Muscle of leg (tissue), 11 donors: ENCODE data around the gene JAZF1. TPM values are rescaled to one million over a fixed set of nuclear protein-coding genes. Genes with fewer than 3 reads are reported as not detected.

Experiments used
- DNase-seq: peaks from one replicate; pipeline ENCODE4 v3.0.0; 2013
- H3K27ac ChIP-seq: one replicate; pipeline ENCODE4 v1.5.1; 2013; ENCODE audit warnings: mild to moderate bottlenecking, low read length, control low read depth
- H3K27me3 ChIP-seq: one replicate; pipeline ENCODE4 v1.6.1; 2013; ENCODE audit warnings: low read length; ENCODE audit not compliant: control insufficient read depth, insufficient read depth
- H3K36me3 ChIP-seq: one replicate; pipeline ENCODE4 v1.6.1; 2013; ENCODE audit warnings: low read length; ENCODE audit not compliant: control insufficient read depth, insufficient read depth
- H3K4me1 ChIP-seq: one replicate; pipeline ENCODE4 v1.6.1; 2013; ENCODE audit warnings: low read length; ENCODE audit not compliant: control insufficient read depth, insufficient read depth
- H3K4me3 ChIP-seq: one replicate; pipeline ENCODE4 v1.5.1; 2013; ENCODE audit warnings: low read length, control low read depth
- H3K9me3 ChIP-seq: replicated peaks from 2 replicates; pipeline ENCODE4 v1.6.1; 2013; ENCODE audit warnings: low read depth, low read length; ENCODE audit not compliant: control insufficient read depth
- WGBS: methylation state at CpG from one replicate; pipeline ENCODE4 v1.1.5; 2013; ENCODE audit warnings: missing lambda C conversion rate; ENCODE audit not compliant: insufficient coverage; 5-methylcytosine and 5-hydroxymethylcytosine counted together
- polyA plus RNA-seq, 8 donors: library from polyadenylated mRNA; unstranded; fragments of 120-200 nt; gene quantifications; one replicate each; pipeline versions ENCODE4 v1.2.1 to v1.2.3, GENCODE V29; 2013; ENCODE audit warnings: inconsistent platforms in 1 of 8, low replicate concordance in 1 of 8; ENCODE audit not compliant: insufficient read length in 8 of 8, insufficient read depth in 1 of 8
- total RNA-seq: library from RNA; stranded (reverse); fragments of 120-200 nt; gene quantifications from one replicate; pipeline ENCODE4 v1.2.4, GENCODE V29; 2013

The JAZF1 gene
- total and polyA plus RNA-seq, 9 donors, result 12.7 to 30.3 (median 28.1) TPM

DNA sequence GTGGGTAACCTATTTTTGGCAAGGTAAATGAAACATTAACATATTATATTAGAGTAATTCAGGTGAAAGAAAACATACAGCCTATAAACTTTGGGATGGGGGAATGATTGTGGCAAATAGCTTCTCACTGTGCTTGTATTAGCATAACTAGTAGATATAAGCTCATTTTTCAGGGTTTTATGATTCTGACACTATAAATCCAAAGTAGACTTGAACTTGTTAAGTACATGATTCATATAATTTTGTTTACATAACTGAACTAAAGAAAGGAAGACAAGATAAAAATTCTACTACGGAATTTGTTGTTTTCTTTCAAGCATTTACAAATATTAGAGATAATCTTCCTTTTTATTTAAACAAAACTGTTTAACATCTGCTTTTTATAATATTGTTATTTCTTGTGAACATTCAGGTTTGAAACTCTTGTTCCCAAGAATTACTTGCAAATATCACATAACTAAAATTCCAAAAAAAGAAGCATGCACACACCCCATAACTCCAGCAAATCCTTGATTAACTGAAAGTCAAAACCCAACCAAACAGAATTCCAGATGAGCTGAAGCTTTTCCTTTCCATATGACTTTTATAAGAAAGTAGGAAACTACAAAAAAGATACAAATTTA, 142.3 kb downstream of the JAZF1 start:
- H3K4me3 ChIP-seq, result no peak overlapping the region
- no peaks in the 10 kb centered on the region for H3K4me1 ChIP-seq
- no peaks in the 10 kb centered on the region for H3K27me3 ChIP-seq
- H3K9me3 ChIP-seq, result no peaks in the 10 kb centered on the region
- H3K36me3 ChIP-seq, result no peaks in the 10 kb centered on the region
- no peak overlapping the region for H3K27ac ChIP-seq
- WGBS, result no CpG with 5 or more reads among the region's 1 CpG
- no peak for DNase-seq

DNA sequence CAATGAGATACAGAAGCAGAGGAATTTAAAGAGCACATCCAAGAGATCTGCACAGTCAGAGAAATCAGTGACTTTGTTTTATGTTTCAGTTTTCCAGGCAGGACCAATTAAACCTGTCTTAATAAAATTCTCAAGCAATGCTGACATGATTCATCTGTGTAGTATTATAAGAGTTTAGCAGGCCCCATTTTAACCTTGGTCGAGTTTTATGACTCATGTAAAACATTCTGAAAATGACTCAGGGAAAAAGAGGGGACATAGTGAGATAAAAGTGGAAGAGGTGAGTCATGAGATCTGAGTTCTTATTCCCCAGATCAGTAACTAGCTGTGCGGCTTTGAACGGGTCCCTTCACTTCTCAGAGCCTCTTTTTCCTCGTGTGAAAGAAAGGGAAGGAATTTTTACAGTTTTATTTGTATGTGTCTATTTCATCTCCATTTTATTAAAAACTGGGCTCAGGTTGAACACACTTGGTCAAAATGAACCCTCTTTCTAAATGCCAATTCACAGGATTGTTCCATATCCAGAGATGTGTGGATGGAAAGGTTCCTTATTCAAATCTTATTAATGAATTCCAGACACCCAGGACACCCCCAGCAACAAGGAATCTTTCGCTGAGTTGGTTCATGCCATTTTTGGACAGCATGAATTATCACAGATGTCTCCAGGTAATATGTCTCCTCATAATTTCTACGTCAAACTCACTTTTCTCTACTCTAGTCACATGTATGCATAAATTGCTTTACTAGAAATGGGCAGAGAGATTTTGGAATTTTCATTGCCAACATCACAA, 143.2 kb downstream of the JAZF1 start:
- no peak overlapping the region for H3K4me3 ChIP-seq
- DNase-seq, result peak; percentile 45
- 0% methylated on average over 1 of the region's 6 CpGs for WGBS
- H3K4me1 ChIP-seq, result no peaks in the 10 kb centered on the region
- H3K27ac ChIP-seq, result no peak overlapping the region
- H3K36me3 ChIP-seq, result no peaks in the 10 kb centered on the region
- H3K9me3 ChIP-seq, result no peaks in the 10 kb centered on the region
- no peaks in the 10 kb centered on the region for H3K27me3 ChIP-seq

DNA sequence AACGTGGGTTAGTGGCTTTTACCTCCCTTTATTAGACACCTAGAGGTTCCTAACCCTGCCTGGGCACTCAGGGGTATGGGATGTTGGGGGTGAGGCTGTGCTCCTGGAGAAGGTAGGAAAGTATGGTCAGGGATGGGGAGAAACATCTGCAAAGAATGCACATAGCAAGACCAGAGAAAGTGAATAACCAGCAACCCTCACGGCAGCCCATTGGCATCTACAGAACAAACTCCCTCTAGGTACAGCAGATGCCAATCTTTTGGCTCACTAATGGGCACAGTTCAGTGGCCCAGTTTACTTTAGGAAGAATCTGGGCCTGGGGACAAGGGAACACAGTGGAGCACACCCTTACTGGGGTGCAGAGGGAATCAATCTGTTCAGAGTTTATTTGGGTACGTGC, 143.9 kb downstream of the JAZF1 start:
- Histone ChIP-seq H3K9me3 (no peaks in the 10 kb centered on the region), H3K27me3 (no peaks in the 10 kb centered on the region), H3K27ac (no peak overlapping the region), H3K36me3 (no peaks in the 10 kb centered on the region), H3K4me1 (no peaks in the 10 kb centered on the region), H3K4me3 (no peak overlapping the region)
- DNase-seq, result no peak
- WGBS, result 40% methylated on average over 1 of the region's 3 CpGs

DNA sequence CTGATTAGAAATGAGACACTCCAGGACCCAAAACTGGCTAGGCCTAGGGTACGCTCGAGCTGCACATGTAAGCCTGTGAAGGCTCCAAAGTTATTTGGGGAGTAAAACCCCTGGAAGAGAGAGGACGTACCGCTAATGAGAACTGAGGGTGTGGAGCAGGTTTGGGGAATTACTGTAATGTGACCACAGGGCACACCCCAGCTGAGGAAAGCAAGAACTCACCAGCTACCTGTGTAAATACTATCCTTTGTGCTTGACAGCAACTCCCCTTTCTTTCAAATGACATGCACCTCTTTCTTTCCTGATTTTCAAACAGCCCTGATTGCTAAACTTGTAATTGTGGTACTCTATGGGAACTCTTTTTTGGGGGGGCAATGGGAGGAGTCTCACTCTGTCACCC, 147.2 kb downstream of the JAZF1 start:
- DNase-seq, result no peak
- no peaks in the 10 kb centered on the region for H3K4me1 ChIP-seq
- no peaks in the 10 kb centered on the region for H3K36me3 ChIP-seq
- no peaks in the 10 kb centered on the region for H3K27me3 ChIP-seq
- no peak overlapping the region for H3K4me3 ChIP-seq
- H3K27ac ChIP-seq, result no peak overlapping the region
- H3K9me3 ChIP-seq, result no peaks in the 10 kb centered on the region
- WGBS, result 100% methylated on average over 2 of the region's 4 CpGs

DNA sequence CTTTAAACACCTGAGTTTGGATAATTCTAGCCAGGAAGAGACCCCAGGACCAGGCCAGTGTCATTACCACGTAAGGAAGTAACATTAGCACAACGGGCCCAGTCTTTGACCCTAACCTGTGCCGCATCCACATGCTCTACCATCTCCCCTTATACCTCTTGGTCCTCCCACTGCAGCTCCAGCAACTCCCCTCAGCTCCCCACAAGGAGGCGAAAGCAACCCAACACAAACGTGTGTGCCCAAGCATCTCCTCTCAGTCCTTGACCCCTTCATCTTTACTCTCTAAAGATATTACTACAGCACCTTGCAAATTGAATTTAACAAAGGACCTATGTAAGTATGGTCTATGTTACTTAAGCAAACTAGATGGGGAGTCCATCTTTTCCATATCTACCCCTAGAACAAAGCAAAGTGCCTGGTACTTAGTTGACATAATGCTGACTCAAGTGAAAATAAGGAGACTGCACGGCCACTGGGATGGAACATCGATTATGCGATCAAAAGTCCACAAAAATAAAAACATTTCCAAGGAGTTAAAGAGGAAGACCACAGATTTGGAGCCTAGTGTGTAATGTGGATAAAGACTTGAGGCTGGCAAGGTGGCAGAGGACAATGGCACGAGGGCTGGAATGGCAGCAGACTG, 147.7 kb downstream of the JAZF1 start:
- Histone ChIP-seq H3K36me3 (no peaks in the 10 kb centered on the region), H3K27me3 (no peaks in the 10 kb centered on the region), H3K4me3 (no peak overlapping the region), H3K9me3 (no peaks in the 10 kb centered on the region), H3K4me1 (no peaks in the 10 kb centered on the region), H3K27ac (no peak overlapping the region)
- WGBS, result 91% methylated on average over 5 of the region's 9 CpGs
- DNase-seq, result no peak

DNA sequence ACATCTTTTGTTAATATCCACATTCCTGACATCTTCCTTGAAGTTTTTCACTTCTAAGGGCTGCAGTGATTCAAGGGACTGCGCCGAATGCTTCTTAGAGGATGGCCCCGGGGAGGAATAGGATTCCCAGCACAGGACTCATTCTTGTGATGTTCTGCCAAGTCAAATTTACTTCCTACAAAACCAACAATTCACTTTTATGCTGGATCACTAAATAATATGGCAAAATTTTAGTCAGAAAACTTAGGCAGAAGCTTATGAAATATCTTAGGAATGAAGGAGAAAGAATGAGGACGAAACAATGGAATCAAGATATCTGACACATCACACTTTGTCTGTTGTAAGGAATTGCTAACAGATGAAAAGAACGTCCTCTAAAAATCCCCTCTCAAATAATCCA, 151.5 kb downstream of the JAZF1 start:
- Histone ChIP-seq H3K27ac (no peak overlapping the region), H3K27me3 (no peaks in the 10 kb centered on the region), H3K36me3 (no peaks in the 10 kb centered on the region), H3K4me1 (peaks cover 8% of the 10 kb centered on the region), H3K9me3 (no peaks in the 10 kb centered on the region), H3K4me3 (no peak overlapping the region)
- no CpG with 5 or more reads among the region's 5 CpGs for whole genome bisulfite sequencing
- no peak for DNase-seq

DNA sequence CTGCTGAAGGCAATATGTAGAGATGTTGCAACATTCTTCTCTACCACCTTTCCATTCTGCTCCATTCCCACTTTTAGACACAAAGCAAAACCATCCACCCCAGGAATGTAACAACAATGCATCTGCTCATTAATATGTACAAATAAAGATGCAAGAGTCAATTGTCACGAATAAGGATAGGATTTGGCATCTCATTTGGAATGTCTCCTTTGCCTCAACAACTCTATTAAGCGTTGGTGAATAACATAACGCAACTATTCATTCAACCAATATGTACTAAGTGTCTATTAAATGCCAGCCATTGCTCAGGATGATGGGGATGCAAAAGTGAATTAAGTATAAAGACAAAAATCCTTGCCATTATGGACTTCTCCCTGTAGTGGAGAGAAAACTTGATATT, 152.1 kb downstream of the JAZF1 start:
- no peaks in the 10 kb centered on the region for H3K27me3 ChIP-seq
- no peaks in the 10 kb centered on the region for H3K9me3 ChIP-seq
- peaks cover 8% of the 10 kb centered on the region for H3K4me1 ChIP-seq
- H3K36me3 ChIP-seq, result no peaks in the 10 kb centered on the region
- WGBS, result no CpG with 5 or more reads among the region's 3 CpGs
- H3K4me3 ChIP-seq, result no peak overlapping the region
- no peak overlapping the region for H3K27ac ChIP-seq
- no peak for DNase-seq

DNA sequence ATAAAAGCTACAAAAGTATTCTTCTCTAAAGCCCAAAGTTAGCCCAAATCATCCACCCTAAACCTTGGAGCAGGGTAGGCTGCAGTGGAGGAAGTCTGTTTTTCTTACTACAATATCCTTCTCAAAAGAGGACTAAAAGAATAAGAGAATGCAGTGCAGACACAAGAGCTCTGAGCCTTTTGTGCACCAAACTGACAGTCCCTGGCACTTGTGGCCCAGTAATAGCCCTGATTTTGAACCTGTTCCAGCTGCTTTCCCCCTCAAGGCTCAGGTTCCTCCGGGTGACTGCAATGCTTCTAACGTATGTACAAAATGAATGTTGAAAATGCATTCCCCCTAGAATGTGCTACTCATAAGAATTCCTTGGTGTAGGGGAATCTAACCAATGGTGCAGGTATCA, 154.4 kb downstream of the JAZF1 start:
- no peak overlapping the region for H3K4me3 ChIP-seq
- no peaks in the 10 kb centered on the region for H3K9me3 ChIP-seq
- peaks cover 16% of the 10 kb centered on the region for H3K4me1 ChIP-seq
- no CpG with 5 or more reads among the region's 2 CpGs for WGBS
- DNase-seq, result no peak
- no peaks in the 10 kb centered on the region for H3K36me3 ChIP-seq
- no peak overlapping the region for H3K27ac ChIP-seq
- no peaks in the 10 kb centered on the region for H3K27me3 ChIP-seq

DNA sequence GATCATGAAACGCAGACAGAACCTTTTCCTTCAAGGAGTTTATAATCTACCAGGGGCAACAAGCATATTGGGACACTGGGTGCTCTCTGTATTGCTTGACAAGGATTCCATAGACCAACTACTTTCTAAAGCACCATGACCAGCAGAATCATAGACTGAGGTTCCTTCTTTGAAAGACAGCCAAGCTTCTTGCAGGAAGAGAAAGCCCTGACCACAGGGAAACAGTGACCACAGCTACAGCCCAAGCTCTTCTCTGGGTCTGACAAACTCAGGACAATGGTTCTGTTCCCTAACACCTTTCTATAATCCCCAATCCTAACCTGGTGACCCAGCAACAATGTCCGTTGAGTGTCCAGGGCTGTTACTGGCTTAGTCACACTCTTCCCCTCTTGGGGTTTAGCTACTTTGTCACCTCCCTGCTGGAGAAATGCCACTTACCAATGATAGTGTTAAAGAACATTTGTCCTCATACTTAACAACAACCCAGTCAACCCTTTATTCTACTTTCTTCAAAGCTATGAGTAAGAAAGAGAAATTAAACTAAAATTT, 155.7 kb downstream of the JAZF1 start:
- Histone ChIP-seq H3K4me3 (no peak overlapping the region), H3K4me1 (peaks cover 21% of the 10 kb centered on the region), H3K9me3 (no peaks in the 10 kb centered on the region), H3K27me3 (no peaks in the 10 kb centered on the region), H3K27ac (no peak overlapping the region), H3K36me3 (no peaks in the 10 kb centered on the region)
- WGBS, result 88% methylated on average over 1 of the region's 2 CpGs
- peak; percentile 41 for DNase-seq

DNA sequence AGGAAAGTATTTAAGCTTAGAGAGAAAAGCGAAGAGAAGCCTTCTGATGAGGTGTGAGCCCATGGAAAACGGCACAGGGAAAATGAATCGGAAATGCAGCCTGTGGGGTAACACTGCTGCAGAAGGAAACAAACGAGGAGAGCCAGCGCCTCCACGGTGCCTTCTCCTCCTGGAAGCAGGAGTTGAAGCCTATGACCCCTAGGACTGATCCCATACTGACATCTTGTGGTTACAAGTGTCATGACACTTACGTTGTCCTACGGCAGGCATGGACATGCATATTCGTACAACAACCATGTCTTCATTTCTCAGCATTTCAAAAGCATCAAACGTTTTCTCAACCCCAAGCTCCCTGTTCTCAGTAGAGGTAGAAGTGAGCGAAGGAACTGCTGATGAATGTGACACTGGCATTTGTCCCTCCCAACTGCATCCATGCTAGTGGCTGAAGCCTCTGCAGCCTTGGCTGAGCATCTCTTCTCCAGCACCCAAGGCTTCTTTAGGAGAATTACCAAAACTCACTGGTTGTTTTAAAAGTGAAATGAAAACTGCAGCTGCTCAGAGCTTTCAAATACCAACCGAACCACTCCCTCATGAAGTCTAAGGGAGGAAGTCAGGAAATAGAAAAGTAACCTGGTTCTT, 160.2 kb downstream of the JAZF1 start:
- WGBS, result 3% methylated on average over 6 of the region's 12 CpGs
- no peak overlapping the region for H3K27ac ChIP-seq
- no peaks in the 10 kb centered on the region for H3K9me3 ChIP-seq
- DNase-seq, result peak; percentile 93
- H3K4me1 ChIP-seq, result peaks cover 22% of the 10 kb centered on the region
- no peak overlapping the region for H3K4me3 ChIP-seq
- no peaks in the 10 kb centered on the region for H3K36me3 ChIP-seq
- no peaks in the 10 kb centered on the region for H3K27me3 ChIP-seq
